HG03095 (cell line): Measurements from ENCODE around the gene CD1E.
"Not testable (repeated sequence)": the region's sequence is repeated elsewhere in the genome, so short reads cannot be mapped to it uniquely, and the experiment has no call there.

ENCODE experiments used
- ATAC-seq: cut with Tn5 transposase; IDR thresholded peaks from one replicate; pipeline ENCODE4 v1.9.1; 2021; ENCODE audit warnings: moderate library complexity; ENCODE audit not compliant: unreplicated experiment

Gene CD1E

GRCh38 chr1:158353303-158354075 is at the start of gene CD1E:
CD1E (plus strand) TSS chr1:158353894; CDS start chr1:158353989, 95 bp downstream.
- no peak for ATAC-seq

- ATAC-seq, result no peak
These were observed 43.1 kb upstream of the CD1E start for GRCh38 chr1:158310623-158311022.

- no peak for ATAC-seq
These were observed 42.6 kb upstream of the CD1E start for GRCh38 chr1:158311066-158311465.

- no peak for ATAC-seq
These were observed 29.8 kb upstream of the CD1E start for GRCh38 chr1:158323866-158324265.

- no peak for ATAC-seq
These were observed 29.3 kb upstream of the CD1E start for GRCh38 chr1:158324395-158324794.

- ATAC-seq, result no peak
These were observed 26.2 kb upstream of the CD1E start for GRCh38 chr1:158327481-158327880.

GRCh38 chr1:158328426-158328825 is 25.3 kb upstream of the CD1E start:
- no peak for ATAC-seq

- ATAC-seq, result no peak
These were observed 24.4 kb upstream of the CD1E start for GRCh38 chr1:158329300-158329699.

- ATAC-seq, result no peak
These were observed 24.0 kb upstream of the CD1E start for GRCh38 chr1:158329733-158330132.

- ATAC-seq, result no peak
These were observed 23.1 kb upstream of the CD1E start for GRCh38 chr1:158330391-158331105.

GRCh38 chr1:158331106-158331425 is 22.6 kb upstream of the CD1E start:
- no peak for ATAC-seq

- ATAC-seq, result no peak
These were observed 22.1 kb upstream of the CD1E start, which contains the start of gene CD1B for GRCh38 chr1:158331481-158332150. CD1B (minus strand) TSS chr1:158331531; CDS start chr1:158331423, 108 bp downstream.

GRCh38 chr1:158333405-158334155 is 20.1 kb upstream of the CD1E start:
- ATAC-seq, result no peak

- no peak for ATAC-seq
These were observed 19.0 kb upstream of the CD1E start for GRCh38 chr1:158334526-158335212.

GRCh38 chr1:158335213-158335532 is 18.5 kb upstream of the CD1E start:
- ATAC-seq, result no peak

GRCh38 chr1:158336413-158336812 is 17.3 kb upstream of the CD1E start:
- ATAC-seq, result not testable (repeated sequence)

- ATAC-seq, result not testable (repeated sequence)
These were observed 4.7 kb upstream of the CD1E start for GRCh38 chr1:158348946-158349345.

- ATAC-seq, result no peak
These were observed 561 bp downstream of the CD1E start for GRCh38 chr1:158354255-158354654.

- no peak for ATAC-seq
These were observed 2.1 kb downstream of the CD1E start for GRCh38 chr1:158355773-158356285.

GRCh38 chr1:158356616-158357015 is 2.9 kb downstream of the CD1E start:
- no peak for ATAC-seq
